IgD-negative memory B cell (primary cell): Measurements from ENCODE around the gene PRRG3. TPM values are rescaled to one million over a fixed set of nuclear protein-coding genes. Genes with fewer than 3 reads are reported as not detected.
A peak's percentile ranks its signal among the peaks of the same experiment; 100 is the strongest.

Experiments used
- H3K27ac Mint-ChIP-seq, 3 donors: one replicate each; pipeline ENCODE4 v1.8.0; 2020 to 2022; ENCODE audit warnings: mild to moderate bottlenecking in 3 of 3, mixed read lengths in 3 of 3, moderate library complexity in 1 of 3
- H3K27me3 Mint-ChIP-seq: one replicate; pipeline ENCODE4 v1.8.0; 2021; ENCODE audit warnings: mixed read lengths
- H3K36me3 Mint-ChIP-seq: one replicate; pipeline ENCODE4 v1.8.0; 2020; ENCODE audit warnings: mild to moderate bottlenecking, mixed read lengths
- H3K4me1 Mint-ChIP-seq, 3 donors: one replicate each; pipeline ENCODE4 v1.8.0; 2020 to 2022; ENCODE audit warnings: mixed read lengths in 3 of 3, mild to moderate bottlenecking in 1 of 3
- H3K4me3 Mint-ChIP-seq, 4 donors: one replicate each; pipeline ENCODE4 v1.8.0; 2020 to 2022; ENCODE audit warnings: mild to moderate bottlenecking in 4 of 4, mixed read lengths in 4 of 4, moderate library complexity in 3 of 4
- H3K9me3 Mint-ChIP-seq, 3 donors: one replicate each; pipeline ENCODE4 v1.8.0; 2020 to 2021; ENCODE audit warnings: mixed read lengths in 3 of 3, mild to moderate bottlenecking in 1 of 3
- polyA plus RNA-seq: library from polyadenylated mRNA; unstranded; fragments of 300-500 nt; fragmentation: Illumina TruSeq; gene quantifications from one replicate; pipeline ENCODE4 v1.2.3, GENCODE V29; 2021

PRRG3 gene
- polyA plus RNA-seq, 1 donor from 2014 or later: not detected

- Mint-ChIP-seq H3K4me1 (no peaks in the 10 kb centered on the region), H3K27ac (peak overlapping the region in 1 of 3 donors; percentile 37), H3K27me3 (no peaks in the 10 kb centered on the region), H3K36me3 (no peaks in the 10 kb centered on the region), H3K4me3 (no peak overlapping the region), H3K9me3 (peaks cover 0 to 2% (median 0%) of the 10 kb centered on the region in 3 donors)
Observed at GRCh38 chrX:151722241-151722846, 27.1 kb downstream of the PRRG3 start.

- Mint-ChIP-seq H3K36me3 (no peaks in the 10 kb centered on the region), H3K9me3 (peaks cover 0 to 2% (median 0%) of the 10 kb centered on the region in 3 donors), H3K27me3 (no peaks in the 10 kb centered on the region), H3K27ac (no peak overlapping the region), H3K4me3 (no peak overlapping the region), H3K4me1 (no peaks in the 10 kb centered on the region)
Observed at GRCh38 chrX:151723156-151723760, 28.0 kb downstream of the PRRG3 start.

GRCh38 chrX:151724563-151725337 is 29.5 kb downstream of the PRRG3 start:
- no peak overlapping the region for H3K27ac Mint-ChIP-seq
- H3K4me3 Mint-ChIP-seq: no peak overlapping the region
- no peaks in the 10 kb centered on the region for H3K36me3 Mint-ChIP-seq

GRCh38 chrX:151725338-151725614 is 30.0 kb downstream of the PRRG3 start:
- H3K4me1 Mint-ChIP-seq: no peaks in the 10 kb centered on the region
- no peak overlapping the region for H3K4me3 Mint-ChIP-seq
- no peaks in the 10 kb centered on the region for H3K36me3 Mint-ChIP-seq
- no peak overlapping the region for H3K27ac Mint-ChIP-seq
- no peaks in the 10 kb centered on the region for H3K27me3 Mint-ChIP-seq
- H3K9me3 Mint-ChIP-seq: peaks cover 0 to 2% (median 0%) of the 10 kb centered on the region in 3 donors

More at GRCh38 chrX:151724563-151725337, 29.5 kb downstream of the PRRG3 start:
- H3K27me3 Mint-ChIP-seq: no peaks in the 10 kb centered on the region
- no peaks in the 10 kb centered on the region for H3K9me3 Mint-ChIP-seq
- no peaks in the 10 kb centered on the region for H3K4me1 Mint-ChIP-seq

GRCh38 chrX:151726751-151727150 is 31.5 kb downstream of the PRRG3 start:
- no peak overlapping the region for H3K27ac Mint-ChIP-seq
- no peaks in the 10 kb centered on the region for H3K4me1 Mint-ChIP-seq
- H3K9me3 Mint-ChIP-seq: peaks cover 0 to 2% (median 0%) of the 10 kb centered on the region in 3 donors
- H3K27me3 Mint-ChIP-seq: no peaks in the 10 kb centered on the region
- no peaks in the 10 kb centered on the region for H3K36me3 Mint-ChIP-seq
- no peak overlapping the region for H3K4me3 Mint-ChIP-seq

- Mint-ChIP-seq H3K27ac (no peak overlapping the region), H3K4me3 (no peak overlapping the region), H3K36me3 (no peaks in the 10 kb centered on the region), H3K27me3 (no peaks in the 10 kb centered on the region), H3K4me1 (no peaks in the 10 kb centered on the region), H3K9me3 (peaks cover 0 to 2% (median 0%) of the 10 kb centered on the region in 3 donors)
Observed at GRCh38 chrX:151727346-151727745, 32.1 kb downstream of the PRRG3 start.

- Mint-ChIP-seq H3K4me1 (no peaks in the 10 kb centered on the region), H3K4me3 (no peak overlapping the region), H3K27me3 (no peaks in the 10 kb centered on the region), H3K36me3 (no peaks in the 10 kb centered on the region), H3K27ac (no peak overlapping the region), H3K9me3 (peaks cover 0 to 2% (median 0%) of the 10 kb centered on the region in 3 donors)
Observed at GRCh38 chrX:151729056-151729725, 33.9 kb downstream of the PRRG3 start.

GRCh38 chrX:151734446-151734845 is 39.2 kb downstream of the PRRG3 start, which contains the start of gene CNGA2:
Gene CNGA2 (plus strand): TSS chrX:151734746. CDS start chrX:151738484, 3,738 bp downstream.
- H3K9me3 Mint-ChIP-seq: peaks cover 0 to 2% (median 0%) of the 10 kb centered on the region in 3 donors
- no peaks in the 10 kb centered on the region for H3K36me3 Mint-ChIP-seq
- H3K4me1 Mint-ChIP-seq: no peaks in the 10 kb centered on the region
- no peak within 1 kb of the TSS for H3K4me3 Mint-ChIP-seq
- no peaks in the 10 kb centered on the region for H3K27me3 Mint-ChIP-seq
- no peak within 1 kb of the TSS for H3K27ac Mint-ChIP-seq

- H3K4me1 Mint-ChIP-seq: no peaks in the 10 kb centered on the region
- no peaks in the 10 kb centered on the region for H3K27me3 Mint-ChIP-seq
- no peak overlapping the region for H3K4me3 Mint-ChIP-seq
- no peak overlapping the region for H3K27ac Mint-ChIP-seq
- H3K9me3 Mint-ChIP-seq: no peaks in the 10 kb centered on the region
- no peaks in the 10 kb centered on the region for H3K36me3 Mint-ChIP-seq
Observed at GRCh38 chrX:151735219-151735618, 40.0 kb downstream of the PRRG3 start.

GRCh38 chrX:151736685-151737084 is 41.4 kb downstream of the PRRG3 start:
- H3K27ac Mint-ChIP-seq: no peak overlapping the region
- H3K9me3 Mint-ChIP-seq: no peaks in the 10 kb centered on the region
- no peaks in the 10 kb centered on the region for H3K36me3 Mint-ChIP-seq
- H3K27me3 Mint-ChIP-seq: peaks cover 1% of the 10 kb centered on the region
- H3K4me3 Mint-ChIP-seq: no peak overlapping the region
- no peaks in the 10 kb centered on the region for H3K4me1 Mint-ChIP-seq

GRCh38 chrX:151737494-151737893 is 42.2 kb downstream of the PRRG3 start:
- Mint-ChIP-seq H3K36me3 (no peaks in the 10 kb centered on the region), H3K27ac (no peak overlapping the region), H3K4me3 (no peak overlapping the region), H3K4me1 (no peaks in the 10 kb centered on the region), H3K27me3 (peaks cover 1% of the 10 kb centered on the region), H3K9me3 (no peaks in the 10 kb centered on the region)

- Mint-ChIP-seq H3K36me3 (no peaks in the 10 kb centered on the region), H3K4me1 (no peaks in the 10 kb centered on the region), H3K9me3 (peaks cover 0 to 1% (median 0%) of the 10 kb centered on the region in 3 donors), H3K27ac (no peak overlapping the region), H3K4me3 (no peak overlapping the region), H3K27me3 (peaks cover 1% of the 10 kb centered on the region)
Observed at GRCh38 chrX:151738751-151739150, 43.5 kb downstream of the PRRG3 start.

- H3K4me3 Mint-ChIP-seq: no peak overlapping the region
- H3K9me3 Mint-ChIP-seq: peaks cover 0 to 2% (median 0%) of the 10 kb centered on the region in 3 donors
- H3K27me3 Mint-ChIP-seq: peaks cover 1% of the 10 kb centered on the region
- no peaks in the 10 kb centered on the region for H3K36me3 Mint-ChIP-seq
- H3K4me1 Mint-ChIP-seq: no peaks in the 10 kb centered on the region
- no peak overlapping the region for H3K27ac Mint-ChIP-seq
Observed at GRCh38 chrX:151741606-151742005, 46.3 kb downstream of the PRRG3 start.

GRCh38 chrX:151742311-151742710 is 47.1 kb downstream of the PRRG3 start:
- Mint-ChIP-seq H3K4me3 (no peak overlapping the region), H3K27me3 (peaks cover 1% of the 10 kb centered on the region), H3K9me3 (peaks cover 0 to 2% (median 0%) of the 10 kb centered on the region in 3 donors), H3K4me1 (no peaks in the 10 kb centered on the region), H3K27ac (no peak overlapping the region), H3K36me3 (no peaks in the 10 kb centered on the region)
